Activated T-cell treated with anti-CD3 and anti-CD28 coated beads, Interleukin-2, amount 50 U/mL, for 72 hours (primary cell): ENCODE data around the gene BICRAL. TPM values are rescaled to one million over a fixed set of nuclear protein-coding genes. Genes with fewer than 3 reads are reported as not detected.
A peak's percentile ranks its signal among the peaks of the same experiment; 100 is the strongest.
"Not testable (repeated sequence)": the region's sequence is repeated elsewhere in the genome, so short reads cannot be mapped to it uniquely, and the experiment has no call there.

Experiments used
- ATAC-seq, 2 donors: fragments of 150-1000 bp; cut with Tn5 transposase; replicated peaks in 1 of 2; 2 replicates each; pipeline ENCODE4 v1.10.0; 2021; ENCODE audit warnings: moderate library complexity in 2 of 2, mild to moderate bottlenecking in 1 of 2
- DNase-seq, 2 donors: peaks; one replicate each; pipeline ENCODE4 v3.0.0; 2021 to 2022; ENCODE audit warnings: mixed read lengths in 1 of 2
- H3K27ac Mint-ChIP-seq: one replicate; pipeline ENCODE4 v1.8.0; 2022; ENCODE audit warnings: mild to moderate bottlenecking, moderate library complexity, mixed read lengths
- H3K27me3 Mint-ChIP-seq: one replicate; pipeline ENCODE4 v1.8.0; 2022; ENCODE audit warnings: low read depth, mixed read lengths
- H3K36me3 Mint-ChIP-seq, 2 donors: one replicate each; pipeline ENCODE4 v1.8.0; 2022; ENCODE audit warnings: mixed read lengths in 2 of 2, mild to moderate bottlenecking in 1 of 2; ENCODE audit not compliant: insufficient read depth in 2 of 2
- H3K4me1 Mint-ChIP-seq: one replicate; pipeline ENCODE4 v1.8.0; 2022; ENCODE audit warnings: low read depth, mixed read lengths
- H3K4me3 Mint-ChIP-seq, 2 donors: one replicate each; pipeline ENCODE4 v1.8.0; 2022; ENCODE audit warnings: mild to moderate bottlenecking in 2 of 2, mixed read lengths in 2 of 2, moderate library complexity in 2 of 2
- H3K9me3 Mint-ChIP-seq, 2 donors: one replicate each; pipeline ENCODE4 v1.8.0; 2022; ENCODE audit warnings: mixed read lengths in 2 of 2
- total RNA-seq, 2 donors: library from RNA; stranded (reverse); gene quantifications; one replicate each; pipeline ENCODE4 v1.2.3, GENCODE V29; 2022

The BICRAL gene
- total RNA-seq, 2 donors from 2014 or later, result 21.9 to 24.4 TPM

- H3K27me3 Mint-ChIP-seq, result no peaks in the 10 kb centered on the region
- H3K4me3 Mint-ChIP-seq, result no peak overlapping the region
- no peak overlapping the region for H3K27ac Mint-ChIP-seq
- no peaks in the 10 kb centered on the region for H3K9me3 Mint-ChIP-seq
- DNase-seq (no peak), ATAC-seq (no peak)
- peaks cover 24% of the 10 kb centered on the region for H3K4me1 Mint-ChIP-seq
- H3K36me3 Mint-ChIP-seq, result peaks cover 0 to 4% of the 10 kb centered on the region in 2 donors
Measured at GRCh38 chr6:42846505-42846904, 64.7 kb downstream of the BICRAL start.

- Mint-ChIP-seq H3K4me1 (peaks cover 6% of the 10 kb centered on the region), H3K4me3 (no peak overlapping the region), H3K9me3 (no peaks in the 10 kb centered on the region), H3K27me3 (no peaks in the 10 kb centered on the region), H3K36me3 (peaks cover 0 to 4% of the 10 kb centered on the region in 2 donors), H3K27ac (no peak overlapping the region)
- no peak for ATAC-seq
- DNase-seq, result no peak
Measured at GRCh38 chr6:42848700-42849099, 66.8 kb downstream of the BICRAL start.

- Mint-ChIP-seq H3K36me3 (no peaks in the 10 kb centered on the region), H3K9me3 (no peaks in the 10 kb centered on the region), H3K4me3 (no peak overlapping the region), H3K27me3 (no peaks in the 10 kb centered on the region), H3K27ac (no peak overlapping the region), H3K4me1 (no peaks in the 10 kb centered on the region)
- DNase-seq (no peak), ATAC-seq (no peak)
Measured at GRCh38 chr6:42851599-42851998, 69.7 kb downstream of the BICRAL start.

GRCh38 chr6:42860036-42860435 is 78.2 kb downstream of the BICRAL start:
- Mint-ChIP-seq H3K36me3 (peaks cover 6 to 8% of the 10 kb centered on the region in 2 donors), H3K4me3 (no peak overlapping the region), H3K27me3 (no peaks in the 10 kb centered on the region), H3K4me1 (peaks cover 5% of the 10 kb centered on the region), H3K27ac (no peak overlapping the region), H3K9me3 (no peaks in the 10 kb centered on the region)
- no peak for ATAC-seq
- DNase-seq, result no peak

GRCh38 chr6:42860481-42860880 is 78.6 kb downstream of the BICRAL start:
- DNase-seq (no peak), ATAC-seq (no peak)
- peaks cover 6 to 8% of the 10 kb centered on the region in 2 donors for H3K36me3 Mint-ChIP-seq
- no peaks in the 10 kb centered on the region for H3K9me3 Mint-ChIP-seq
- peaks cover 5% of the 10 kb centered on the region for H3K4me1 Mint-ChIP-seq
- no peak overlapping the region for H3K27ac Mint-ChIP-seq
- H3K4me3 Mint-ChIP-seq, result no peak overlapping the region
- no peaks in the 10 kb centered on the region for H3K27me3 Mint-ChIP-seq

- peak overlapping the region; percentile 11 for H3K27ac Mint-ChIP-seq
- ATAC-seq, result no peak
- no peaks in the 10 kb centered on the region for H3K9me3 Mint-ChIP-seq
- no peaks in the 10 kb centered on the region for H3K27me3 Mint-ChIP-seq
- DNase-seq, result no peak
- peaks cover 3 to 4% of the 10 kb centered on the region in 2 donors for H3K36me3 Mint-ChIP-seq
- H3K4me3 Mint-ChIP-seq, result no peak overlapping the region
- peaks cover 5% of the 10 kb centered on the region for H3K4me1 Mint-ChIP-seq
Measured at GRCh38 chr6:42864602-42865001, 82.8 kb downstream of the BICRAL start.

GRCh38 chr6:42870145-42870936 is 88.5 kb downstream of the BICRAL start:
- Mint-ChIP-seq H3K4me1 (no peaks in the 10 kb centered on the region), H3K27ac (peak overlapping the region; percentile 5), H3K4me3 (no peak overlapping the region), H3K27me3 (no peaks in the 10 kb centered on the region), H3K36me3 (no peaks in the 10 kb centered on the region), H3K9me3 (no peaks in the 10 kb centered on the region)
- no peak for ATAC-seq
- no peak for DNase-seq

- Mint-ChIP-seq H3K9me3 (no peaks in the 10 kb centered on the region), H3K27ac (no peak overlapping the region), H3K4me1 (no peaks in the 10 kb centered on the region), H3K4me3 (no peak overlapping the region), H3K36me3 (no peaks in the 10 kb centered on the region), H3K27me3 (no peaks in the 10 kb centered on the region)
- DNase-seq (no peak), ATAC-seq (no peak)
Measured at GRCh38 chr6:42871711-42872110, 89.9 kb downstream of the BICRAL start.

GRCh38 chr6:42873313-42873712 is 91.5 kb downstream of the BICRAL start:
- no peak for ATAC-seq
- no peak overlapping the region for H3K27ac Mint-ChIP-seq

DNA sequence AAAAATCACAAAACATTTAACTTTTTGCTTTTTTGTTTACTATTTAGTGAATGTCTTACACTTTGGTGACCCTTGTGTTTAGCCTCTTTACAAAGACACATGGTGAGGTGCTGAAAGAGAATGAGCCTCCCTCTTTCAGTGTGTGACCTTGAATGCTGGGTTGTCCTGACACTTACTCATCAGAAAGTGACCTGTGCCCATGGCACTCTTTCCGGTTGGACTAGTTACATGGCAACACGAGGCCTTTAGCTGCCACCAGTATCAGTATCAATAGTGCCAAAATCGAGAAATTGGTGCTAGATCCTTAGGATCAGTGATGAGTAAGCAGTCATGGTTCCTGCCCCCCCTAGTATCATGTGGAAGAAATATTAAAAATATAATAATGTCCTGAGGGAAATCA is 95.8 kb downstream of the BICRAL start:
- H3K9me3 Mint-ChIP-seq, result no peaks in the 10 kb centered on the region
- H3K36me3 Mint-ChIP-seq, result peaks cover 6 to 7% of the 10 kb centered on the region in 2 donors
- no peak overlapping the region for H3K27ac Mint-ChIP-seq
- peaks cover 21% of the 10 kb centered on the region for H3K4me1 Mint-ChIP-seq
- ATAC-seq (no peak), DNase-seq (no peak)
- no peaks in the 10 kb centered on the region for H3K27me3 Mint-ChIP-seq
- peak overlapping the region in 1 of 2 donors; percentile 32 for H3K4me3 Mint-ChIP-seq

More at GRCh38 chr6:42873313-42873712, 91.5 kb downstream of the BICRAL start:
- no peaks in the 10 kb centered on the region for H3K36me3 Mint-ChIP-seq
- no peaks in the 10 kb centered on the region for H3K4me1 Mint-ChIP-seq
- no peaks in the 10 kb centered on the region for H3K9me3 Mint-ChIP-seq
- H3K27me3 Mint-ChIP-seq, result no peaks in the 10 kb centered on the region
- DNase-seq, result no peak
- no peak overlapping the region for H3K4me3 Mint-ChIP-seq

GRCh38 chr6:42879372-42880239 is 97.8 kb downstream of the BICRAL start, which contains the start of gene RPL7L1:
Gene RPL7L1 (plus strand): TSS chr6:42879616. CDS start chr6:42879911, 295 bp downstream.
- DNase-seq (peak; percentile 83 to 85), ATAC-seq (peak; percentile 96 to 97)
- H3K36me3 Mint-ChIP-seq, result peaks cover 15% of the 10 kb centered on the region in 2 donors
- H3K4me1 Mint-ChIP-seq, result peaks cover 38% of the 10 kb centered on the region
- no peaks in the 10 kb centered on the region for H3K9me3 Mint-ChIP-seq
- peak within 1 kb of the TSS; percentile 97 for H3K27ac Mint-ChIP-seq
- H3K4me3 Mint-ChIP-seq, result peak within 1 kb of the TSS; percentile 90 to 100
- no peaks in the 10 kb centered on the region for H3K27me3 Mint-ChIP-seq

DNA sequence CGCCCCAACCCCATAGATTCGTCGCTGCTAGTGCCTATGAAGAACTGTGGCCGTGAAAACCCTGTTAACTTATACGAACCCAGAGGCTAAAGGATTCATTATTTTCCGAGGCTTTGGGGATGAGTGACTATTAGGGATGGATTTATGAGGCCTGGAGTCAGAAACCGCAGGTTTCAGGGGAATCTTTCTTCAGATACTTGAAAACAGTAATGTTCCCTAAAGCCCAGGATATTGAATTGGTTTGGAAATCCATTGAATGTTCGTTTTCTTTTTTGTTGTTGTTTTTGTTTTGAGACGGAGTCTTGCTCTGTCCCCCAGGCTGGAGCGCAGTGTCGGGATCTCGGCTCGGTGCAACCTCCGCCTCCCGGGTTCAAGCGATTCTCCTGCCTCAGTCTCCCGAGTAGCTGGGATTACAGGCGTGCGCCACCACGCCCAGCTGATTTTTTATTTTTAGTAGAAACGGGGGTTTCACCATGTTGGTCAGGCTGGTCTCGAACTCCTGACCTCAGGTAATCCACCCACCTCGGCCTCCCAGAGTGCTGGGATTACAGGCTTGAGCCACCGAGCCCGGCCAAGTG is 98.5 kb downstream of the BICRAL start:
- Mint-ChIP-seq H3K4me3 (peak overlapping the region; percentile 90 to 100), H3K4me1 (peaks cover 38% of the 10 kb centered on the region), H3K27ac (peak overlapping the region; percentile 97), H3K36me3 (peaks cover 15% of the 10 kb centered on the region in 2 donors)
- not testable (repeated sequence) for H3K9me3 Mint-ChIP-seq, H3K27me3 Mint-ChIP-seq, ATAC-seq, DNase-seq

- H3K4me1 Mint-ChIP-seq, result peaks cover 41% of the 10 kb centered on the region
- not testable (repeated sequence) for DNase-seq, H3K9me3 Mint-ChIP-seq, H3K27me3 Mint-ChIP-seq, ATAC-seq
- peak overlapping the region; percentile 90 to 100 for H3K4me3 Mint-ChIP-seq
- peak overlapping the region; percentile 97 for H3K27ac Mint-ChIP-seq
- peaks cover 15 to 18% of the 10 kb centered on the region in 2 donors for H3K36me3 Mint-ChIP-seq
Measured at GRCh38 chr6:42880871-42881270, 99.0 kb downstream of the BICRAL start.
